ELR (cell line): ENCODE results near the gene BMAL1.
"Not testable (repeated sequence)": the region's sequence is repeated elsewhere in the genome, so short reads cannot be mapped to it uniquely, and the experiment has no call there.

Experiments
- DNase-seq: peaks from one replicate; pipeline ENCODE4 v3.0.0-alpha.2; 2015; ENCODE audit warnings: low read depth

BMAL1 gene

DNA sequence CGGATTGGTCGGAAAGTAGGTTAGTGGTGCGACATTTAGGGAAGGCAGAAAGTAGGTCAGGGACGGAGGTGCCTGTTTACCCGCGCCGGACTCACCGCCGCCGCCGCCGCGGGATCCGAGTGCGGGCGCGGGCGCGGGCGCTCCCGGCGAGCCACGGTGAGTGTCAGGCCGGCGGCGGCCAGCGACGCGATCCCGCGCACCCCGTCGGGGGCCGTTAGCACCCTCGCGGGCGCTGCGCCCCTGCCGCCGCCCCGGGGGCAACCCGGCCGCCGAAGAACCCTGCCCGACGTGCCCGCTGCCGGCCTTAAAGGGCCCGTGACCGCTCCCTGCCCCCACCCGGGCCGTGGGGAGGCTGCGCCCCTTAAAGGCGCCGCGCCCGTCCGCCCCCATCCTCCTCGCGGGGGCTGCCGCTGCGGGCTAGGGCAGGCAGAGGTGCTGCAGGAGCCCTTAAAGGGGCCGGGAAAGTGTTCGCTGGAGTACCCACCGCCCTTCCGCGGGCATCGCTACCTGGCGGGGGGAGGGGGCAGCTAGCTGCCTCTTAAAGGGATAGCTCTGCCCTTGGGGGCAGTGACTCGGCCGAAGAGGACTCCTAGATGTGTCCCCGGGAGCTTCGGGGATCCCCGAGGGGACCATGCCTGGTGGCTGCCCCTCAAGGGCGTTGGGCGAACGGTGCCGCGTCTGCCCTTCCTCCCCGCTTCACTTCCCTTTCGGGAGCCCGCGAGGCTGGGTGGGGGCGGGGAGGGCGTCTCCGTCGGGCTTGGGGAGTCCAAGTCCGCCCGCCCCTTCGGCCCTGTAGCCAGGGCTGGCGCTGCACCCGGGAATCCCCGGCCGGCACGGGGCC is at the start of gene BMAL1:
Gene BMAL1, plus strand, starts transcription at position 23 of the 841 bp plus-strand sequence. CDS start 76,519 bp downstream, outside the sequence.
- DNase-seq, result peak; percentile 42

DNA sequence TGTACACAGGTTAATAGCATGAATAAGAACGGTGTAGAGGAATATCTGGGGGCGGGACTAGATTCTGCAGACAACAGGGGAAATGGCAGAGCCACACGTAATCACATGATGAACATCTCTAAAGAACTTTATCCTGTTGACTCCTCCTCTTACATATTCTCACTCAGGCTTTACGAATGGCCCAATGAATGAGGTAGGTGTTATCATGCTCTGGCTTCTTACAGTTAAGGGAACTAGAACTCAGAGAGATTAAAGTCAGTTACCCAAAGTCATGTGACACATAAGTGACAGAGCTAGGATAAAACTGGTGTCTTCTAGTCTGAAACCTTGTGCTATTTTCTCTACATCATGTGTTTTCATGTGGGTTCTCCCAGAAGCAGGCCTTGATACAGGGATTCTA is 49.0 kb upstream of the BMAL1 start:
- DNase-seq, result no peak

DNA sequence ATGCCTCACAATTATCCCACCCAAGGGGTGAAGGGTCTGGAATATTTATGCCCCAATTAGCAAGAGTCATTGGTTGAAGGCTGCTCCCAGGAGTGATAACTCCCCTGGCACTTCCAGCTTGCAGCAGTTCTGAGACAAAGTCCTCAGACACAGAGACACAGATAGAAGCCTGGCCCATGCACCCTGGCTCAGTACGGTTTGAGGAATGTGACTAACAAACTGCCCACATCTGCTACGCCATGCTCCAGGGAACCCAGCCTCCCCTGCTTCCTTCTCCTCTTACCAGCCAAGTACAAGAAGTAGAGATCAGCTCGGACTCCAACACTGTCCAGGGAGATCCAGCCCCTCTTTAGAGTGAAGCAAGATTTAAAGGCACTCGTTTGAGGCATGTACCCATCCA is 48.5 kb upstream of the BMAL1 start:
- DNase-seq, result no peak

DNA sequence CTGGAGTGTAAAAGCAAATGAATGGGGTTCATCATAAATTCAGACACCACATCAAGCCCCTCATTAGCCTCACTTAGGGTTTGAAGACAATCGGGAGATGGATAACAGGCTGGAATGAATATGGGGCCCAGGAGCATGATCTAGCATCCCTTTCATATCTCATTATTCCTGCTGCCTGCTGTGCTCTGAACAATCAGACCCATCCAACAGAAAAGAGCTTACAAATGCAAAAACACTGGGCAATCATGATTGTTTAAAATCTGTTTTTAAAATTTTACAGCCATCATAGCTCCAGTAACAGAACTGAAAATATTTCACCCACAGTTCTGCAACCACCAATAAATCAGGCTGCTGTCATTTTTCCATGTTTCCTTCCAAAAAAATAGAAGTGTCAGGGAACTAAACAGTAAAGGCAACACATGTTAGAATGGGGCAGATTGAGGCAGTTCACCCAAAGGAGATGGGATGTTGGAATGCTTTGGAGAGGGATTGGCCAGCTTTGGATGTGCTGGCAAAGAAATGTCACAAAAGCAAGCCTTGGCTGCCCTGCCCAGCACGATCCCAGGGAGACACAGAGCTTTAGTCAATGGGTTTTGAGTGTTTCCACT is 47.8 kb upstream of the BMAL1 start:
- no peak for DNase-seq

DNA sequence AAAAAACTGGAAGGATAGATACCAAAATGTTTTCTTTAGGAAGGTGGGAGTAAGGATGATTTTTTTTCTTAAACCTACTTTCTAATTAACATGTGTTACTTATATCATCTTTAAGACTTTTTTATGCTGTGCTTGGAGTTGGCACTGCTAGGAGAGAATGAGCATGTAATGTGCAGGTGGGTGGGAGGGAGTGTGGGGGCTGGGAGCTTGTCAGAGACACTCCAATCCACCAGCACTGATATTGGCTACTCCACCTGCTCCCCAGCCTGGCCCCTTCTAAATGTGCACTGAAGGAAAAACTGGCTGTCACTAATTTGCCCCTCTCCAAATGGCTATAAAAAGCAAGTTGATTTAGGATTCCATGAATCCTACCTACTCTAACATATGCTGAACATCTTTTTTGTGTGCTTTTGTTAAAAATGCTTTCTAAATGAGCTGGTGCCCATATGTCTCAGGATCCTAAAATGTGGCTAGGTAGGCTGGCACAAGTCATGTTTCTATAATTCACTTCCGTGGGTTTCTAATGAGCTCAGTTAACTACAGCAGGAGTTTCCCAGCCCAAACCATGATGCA is 44.3 kb upstream of the BMAL1 start:
- no peak for DNase-seq

DNA sequence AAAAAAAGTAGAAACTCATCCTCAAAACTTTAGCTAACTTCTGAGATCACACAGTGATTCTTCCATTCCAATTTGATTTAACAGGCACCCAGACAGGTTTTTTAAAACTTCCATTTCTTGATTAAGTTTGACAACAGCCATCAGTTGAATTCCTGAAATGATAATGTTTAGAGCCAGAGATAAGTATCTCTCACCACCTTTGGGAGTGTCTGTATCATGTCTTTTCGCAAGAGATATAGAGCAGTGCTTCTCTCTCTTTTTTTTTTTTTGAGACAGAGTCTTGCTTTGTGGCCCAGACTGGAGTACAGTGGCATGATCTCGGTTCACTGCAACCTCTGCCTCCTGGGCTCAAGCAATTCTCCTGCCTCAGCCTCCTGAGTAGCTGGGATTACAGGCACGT is 41.7 kb upstream of the BMAL1 start:
- no peak for DNase-seq

DNA sequence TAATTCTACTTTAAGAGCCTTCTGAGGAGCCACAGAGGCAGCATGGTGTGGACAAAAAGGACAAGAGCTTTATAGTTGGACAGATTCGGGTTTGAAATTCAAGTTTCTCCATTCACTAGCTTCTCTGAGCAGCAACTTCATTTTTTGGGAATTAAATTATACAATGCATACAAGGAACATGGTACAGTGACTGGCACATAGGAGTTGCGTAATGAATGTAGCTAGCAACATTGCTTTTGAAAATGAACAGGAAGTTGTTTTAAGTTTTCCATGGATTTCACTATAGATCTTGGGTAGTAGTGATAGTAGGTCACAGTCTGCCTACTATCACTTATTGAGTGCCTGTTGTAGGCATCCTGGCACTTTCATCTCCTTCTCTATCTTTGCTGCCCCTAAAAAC is 41.0 kb upstream of the BMAL1 start:
- DNase-seq, result no peak

DNA sequence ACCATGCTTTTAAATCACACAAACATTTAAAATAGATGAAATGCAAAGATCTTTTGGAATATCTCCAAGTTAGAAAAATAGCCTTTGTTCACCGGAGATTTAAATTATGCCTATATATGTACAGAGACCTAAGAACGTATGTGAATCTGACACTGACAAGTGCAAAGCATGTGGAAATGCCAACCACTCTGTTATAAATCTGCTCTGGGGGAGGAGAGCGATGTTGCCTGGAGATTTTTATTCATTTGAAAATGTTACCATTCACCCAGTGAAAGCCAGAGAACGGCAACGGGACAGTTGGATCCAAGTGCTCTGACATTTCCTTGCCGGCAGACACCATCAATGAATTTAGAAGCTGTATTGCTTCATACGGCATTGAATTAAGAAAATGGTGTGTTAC is 39.8 kb upstream of the BMAL1 start:
- DNase-seq, result no peak

DNA sequence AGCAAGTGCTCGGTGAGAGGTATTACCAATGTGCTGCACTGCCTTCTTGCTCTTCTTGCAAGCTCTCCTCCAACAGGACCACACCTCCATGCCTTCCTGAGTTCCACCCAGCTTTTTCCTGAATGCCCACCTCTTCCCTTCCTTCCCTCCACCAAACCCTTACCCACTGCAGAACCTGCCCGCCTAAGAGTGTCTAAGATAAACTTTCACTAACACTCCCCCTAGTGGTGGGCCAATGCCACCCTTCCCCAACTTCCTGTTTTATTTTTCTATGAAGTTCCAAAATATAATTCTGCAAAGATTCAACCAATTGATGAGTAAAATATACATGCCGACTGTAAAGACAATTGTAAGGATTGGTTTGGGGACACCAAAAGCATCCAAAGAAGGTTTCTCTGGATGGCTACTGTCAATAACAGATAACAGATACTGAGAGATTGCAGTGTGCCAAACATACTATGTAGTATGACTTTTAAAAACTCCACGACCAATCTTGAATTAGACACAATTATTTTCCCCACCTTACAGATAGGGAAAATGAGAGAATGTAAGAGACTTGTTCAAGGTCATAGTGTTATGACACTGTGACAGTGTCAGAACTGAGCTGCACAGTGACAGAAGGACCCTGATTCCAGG is 38.6 kb upstream of the BMAL1 start:
- DNase-seq, result peak; percentile 74

DNA sequence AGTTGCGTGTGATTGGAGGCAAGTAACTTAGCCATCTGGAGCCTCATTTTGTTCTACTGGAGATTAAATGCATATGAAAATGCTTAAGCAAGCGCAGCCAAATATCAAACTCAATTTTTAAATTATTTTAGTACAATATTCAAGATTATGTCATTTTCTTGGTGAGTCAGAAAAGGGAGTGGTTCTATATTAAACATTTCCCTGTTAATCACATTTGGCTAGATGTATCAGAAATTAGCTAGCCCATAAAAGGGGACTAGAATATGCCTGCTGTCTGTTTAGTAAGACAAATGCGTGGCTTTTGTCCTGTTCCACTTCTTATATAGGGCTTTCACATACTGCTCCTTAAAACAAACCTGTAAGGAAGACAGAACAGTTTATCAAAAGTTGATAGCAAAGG is 35.0 kb upstream of the BMAL1 start:
- no peak for DNase-seq

DNA sequence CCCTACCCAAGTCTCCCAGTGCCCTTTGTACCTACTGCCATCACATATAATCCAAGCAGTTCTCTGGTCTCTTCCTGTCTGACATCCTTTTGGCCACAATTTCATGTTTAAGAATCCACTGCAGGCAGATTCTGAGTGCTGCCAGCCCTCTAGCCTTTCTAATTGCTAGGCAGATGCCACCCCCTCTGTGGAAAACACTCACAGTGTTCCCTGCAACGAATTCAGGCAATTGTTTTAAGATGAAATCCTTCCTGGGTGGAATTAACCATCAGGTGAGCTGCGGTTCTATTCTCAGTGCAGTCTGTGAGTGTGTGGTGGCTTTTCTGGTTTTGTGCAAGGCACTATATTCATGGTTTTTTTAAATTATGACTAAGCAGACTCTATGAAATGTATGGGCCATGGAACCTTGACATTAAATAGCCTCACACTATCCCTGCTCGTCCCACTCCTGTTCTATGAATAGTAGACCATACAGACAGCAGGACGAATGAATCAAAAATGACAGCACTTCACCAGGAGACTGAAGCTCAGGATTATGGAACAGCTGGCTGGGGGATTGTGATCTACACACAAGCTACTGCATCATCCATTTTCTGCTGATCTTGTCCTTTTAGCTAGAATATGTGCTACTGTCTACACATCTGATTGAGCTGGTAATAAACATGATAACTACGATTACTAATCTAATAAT is 29.8 kb upstream of the BMAL1 start:
- no peak for DNase-seq

DNA sequence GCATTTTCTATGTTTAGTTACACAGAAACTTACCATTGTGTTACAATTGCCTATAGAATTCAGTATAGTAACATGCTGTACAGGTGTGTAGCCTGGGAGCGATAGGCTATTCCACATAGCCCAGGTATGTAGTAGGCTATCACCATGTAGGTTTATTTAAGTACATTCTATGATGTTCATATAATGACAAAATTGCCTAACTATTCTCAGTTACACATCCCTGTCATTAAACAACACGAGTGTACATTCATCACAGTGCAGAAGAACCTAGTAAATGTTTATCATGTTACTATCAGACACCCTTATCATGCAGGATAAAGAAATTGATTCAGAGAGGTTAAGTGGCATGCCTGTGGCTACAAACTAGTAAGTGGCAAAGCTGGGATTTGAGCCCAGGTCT is 28.4 kb upstream of the BMAL1 start:
- DNase-seq, result no peak

DNA sequence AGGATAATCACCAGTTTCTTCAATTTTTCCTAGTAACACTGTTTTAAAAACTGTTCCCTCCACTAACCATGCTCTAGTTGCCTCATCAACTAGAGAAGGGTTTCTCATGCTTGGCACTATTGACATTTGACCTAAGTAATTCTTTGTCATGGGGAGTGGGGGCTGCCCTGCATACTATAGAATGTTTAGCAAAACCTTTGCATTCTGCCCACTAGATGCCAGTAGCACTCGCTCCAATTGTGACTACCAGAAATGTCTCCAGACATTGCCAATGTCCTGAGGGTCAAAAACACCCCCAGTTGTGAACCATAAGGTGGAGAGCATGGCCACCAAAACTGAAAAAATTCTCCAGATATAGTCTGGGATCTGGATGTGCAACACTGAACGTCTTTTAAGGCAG is 27.6 kb upstream of the BMAL1 start:
- DNase-seq, result peak; percentile 47

DNA sequence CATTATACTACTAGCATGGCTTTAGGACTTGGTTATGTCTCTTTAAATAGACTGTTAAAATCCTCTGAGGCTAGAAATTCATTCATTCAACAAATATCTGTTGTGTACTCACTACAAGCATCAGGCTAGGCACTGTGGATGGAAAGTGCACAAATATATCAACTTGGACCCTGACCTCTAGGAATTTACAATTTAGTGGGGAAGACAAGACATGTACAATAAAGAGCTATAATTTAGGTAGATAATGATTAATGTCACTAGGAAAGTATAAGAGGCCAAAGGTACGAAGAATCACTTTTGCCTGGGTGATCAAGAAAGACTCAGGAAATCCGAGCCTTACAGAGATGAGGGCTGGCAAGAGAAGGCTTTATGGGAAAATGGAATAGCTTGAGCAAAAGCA is 25.6 kb upstream of the BMAL1 start:
- no peak for DNase-seq

DNA sequence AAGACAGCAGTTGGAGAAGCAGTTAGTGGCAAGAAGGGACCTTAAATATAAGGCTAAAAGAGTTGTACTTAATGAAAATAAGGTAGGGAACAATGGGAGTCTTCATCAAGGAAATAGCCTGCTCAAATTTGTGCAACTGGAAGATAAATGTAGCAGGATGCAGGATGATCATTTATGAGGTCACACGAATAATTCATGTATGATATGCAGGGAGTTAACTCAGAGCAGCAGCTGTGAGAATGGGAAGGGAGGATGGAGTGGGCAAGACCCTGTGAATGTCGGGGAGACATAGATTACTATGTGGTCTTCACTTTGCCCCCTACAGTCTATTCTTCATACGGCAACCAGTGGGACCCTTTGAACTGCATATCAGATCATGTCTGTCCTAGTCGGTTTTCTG is 25.2 kb upstream of the BMAL1 start:
- no peak for DNase-seq

DNA sequence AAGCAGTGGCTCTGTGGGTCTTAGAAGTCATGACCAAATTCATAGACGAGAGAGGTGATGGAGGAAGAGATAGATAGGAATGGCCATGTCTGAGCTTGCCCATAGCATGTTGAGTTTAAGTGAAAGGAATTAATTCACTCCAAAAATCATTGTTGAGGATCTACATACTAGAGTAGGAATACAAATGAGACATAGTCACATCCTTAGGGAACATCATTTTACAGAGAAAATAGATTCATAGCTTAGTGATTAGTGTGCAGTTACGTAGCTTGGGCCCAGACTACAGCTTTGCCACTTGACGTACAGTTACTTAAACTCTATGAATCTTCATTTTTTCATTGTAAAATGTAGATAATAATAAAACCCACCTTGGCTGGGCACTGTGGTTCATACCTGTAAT is 21.4 kb upstream of the BMAL1 start:
- peak; percentile 23 for DNase-seq

DNA sequence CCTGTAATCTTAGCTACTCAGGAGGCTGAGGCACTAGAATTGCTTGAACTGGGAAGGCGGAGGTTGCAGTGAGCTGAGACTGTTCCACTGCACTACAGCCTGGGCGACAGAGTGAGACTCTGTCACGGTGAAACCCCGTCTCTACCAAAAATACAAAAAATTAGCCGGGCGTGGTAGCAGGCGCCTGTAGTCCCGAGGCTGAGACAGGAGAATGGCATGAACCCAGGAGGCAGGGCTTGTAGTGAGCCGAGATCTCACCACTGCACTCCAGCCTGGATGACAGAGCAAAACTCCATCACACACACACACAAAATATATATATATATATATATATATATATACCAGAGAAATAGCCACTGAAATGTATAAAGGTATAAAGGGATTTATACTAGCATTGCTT is 19.5 kb upstream of the BMAL1 start:
- not testable (repeated sequence) for DNase-seq

DNA sequence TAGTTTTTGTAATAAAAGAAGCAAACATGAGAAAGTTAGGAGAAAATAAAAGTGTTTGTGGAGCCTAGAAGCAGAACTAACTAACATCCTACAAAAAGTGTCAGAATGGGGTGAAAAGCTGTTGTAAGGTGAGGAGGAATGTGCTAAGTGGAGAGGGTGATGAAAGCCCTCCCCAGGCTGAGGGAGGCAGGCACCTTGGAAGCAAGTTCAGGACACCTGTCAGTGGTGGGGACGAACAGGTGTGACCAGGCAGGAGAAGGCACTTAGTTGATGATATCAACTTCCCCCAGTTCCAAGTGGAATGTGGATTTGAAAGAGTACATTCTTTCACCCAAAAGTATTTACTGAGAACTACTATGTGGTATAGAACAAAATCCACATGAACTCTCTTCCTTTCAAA is 18.7 kb upstream of the BMAL1 start:
- no peak for DNase-seq

DNA sequence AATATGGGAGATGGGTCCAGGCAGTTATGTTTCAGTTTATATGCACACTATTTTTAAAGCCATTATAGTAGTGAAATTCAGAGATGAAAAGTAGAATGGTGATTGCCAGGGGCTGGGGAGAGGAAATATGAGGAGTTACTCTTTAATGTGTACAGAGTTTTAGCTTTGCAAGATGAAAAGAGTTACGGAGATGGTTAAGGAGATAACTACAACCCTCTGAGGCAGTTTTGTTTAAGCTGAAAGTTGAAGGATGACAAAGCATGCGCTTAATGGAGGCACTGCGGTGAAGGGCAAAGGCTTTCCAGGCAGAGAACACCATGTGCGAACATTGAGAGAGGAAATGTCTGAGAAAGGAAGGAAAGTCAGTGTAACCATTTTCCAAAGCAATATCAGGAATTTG is 18.2 kb upstream of the BMAL1 start:
- DNase-seq, result no peak

DNA sequence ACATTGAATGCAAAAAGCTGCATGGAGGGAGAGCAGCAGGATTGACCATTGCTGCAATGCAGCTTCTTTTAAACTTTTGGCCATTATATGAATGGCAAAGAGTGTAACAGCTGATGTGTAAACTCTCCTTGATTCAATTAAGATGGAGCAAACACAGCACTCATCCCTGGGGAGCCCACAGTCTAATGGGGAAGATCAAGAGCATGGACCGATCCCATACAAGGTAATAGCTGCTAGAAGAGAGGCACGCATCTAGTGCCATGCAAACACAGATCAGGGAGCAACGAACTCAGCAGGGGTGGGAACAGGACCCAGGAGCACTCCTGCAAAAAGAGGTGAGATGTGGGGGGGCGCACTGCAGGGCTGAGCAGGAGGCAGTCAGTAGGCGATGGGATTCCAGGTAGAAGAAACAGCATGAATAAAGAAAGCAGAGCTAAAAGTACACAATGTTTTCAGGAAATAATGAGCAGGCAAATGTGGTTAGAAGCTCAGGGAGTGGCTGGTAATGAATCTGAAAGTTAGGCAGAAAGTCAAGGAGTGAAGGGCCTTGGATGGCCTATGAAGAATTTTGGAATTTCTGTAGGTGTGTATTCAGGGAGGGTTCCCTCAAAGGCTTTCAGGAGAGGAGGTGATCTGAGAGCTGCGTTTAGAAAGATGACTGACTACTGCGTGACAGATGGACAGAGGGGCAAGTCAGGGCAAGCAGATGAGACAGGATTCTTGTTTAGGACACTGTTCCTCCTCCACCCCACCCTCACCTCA is 17.2 kb upstream of the BMAL1 start:
- DNase-seq, result no peak

DNA sequence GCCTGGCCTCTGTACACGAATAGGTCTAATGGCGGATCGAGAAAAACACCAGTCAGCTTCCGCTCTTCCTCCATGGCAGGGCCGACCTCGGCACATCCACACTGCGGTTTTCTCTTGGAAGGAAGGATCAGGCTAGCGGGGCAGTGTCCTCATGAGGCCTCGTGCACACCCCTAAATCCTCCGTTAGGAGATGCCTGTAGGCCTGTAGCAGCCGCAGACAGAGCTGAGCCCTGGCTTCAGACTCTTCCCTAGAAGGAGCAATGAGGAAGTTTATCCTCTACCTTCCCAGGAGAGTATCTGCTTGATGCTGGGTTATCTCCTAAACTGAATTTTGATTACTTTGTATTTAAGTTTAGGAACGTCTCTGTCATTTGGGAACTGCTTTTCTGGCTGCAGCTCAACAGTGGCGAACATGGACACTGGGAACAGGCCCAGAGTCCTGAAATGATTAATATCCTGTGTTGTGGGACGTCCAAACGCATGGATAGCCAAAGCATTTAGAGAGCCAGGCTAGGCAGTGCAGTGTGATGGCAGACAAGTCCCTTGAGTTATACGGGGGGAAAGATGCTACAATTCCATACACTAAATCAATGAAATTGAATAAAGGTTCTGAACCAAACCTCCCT is 16.5 kb upstream of the BMAL1 start:
- DNase-seq, result peak; percentile 58
